ENCODE measurements around the gene RYK.

DNA sequence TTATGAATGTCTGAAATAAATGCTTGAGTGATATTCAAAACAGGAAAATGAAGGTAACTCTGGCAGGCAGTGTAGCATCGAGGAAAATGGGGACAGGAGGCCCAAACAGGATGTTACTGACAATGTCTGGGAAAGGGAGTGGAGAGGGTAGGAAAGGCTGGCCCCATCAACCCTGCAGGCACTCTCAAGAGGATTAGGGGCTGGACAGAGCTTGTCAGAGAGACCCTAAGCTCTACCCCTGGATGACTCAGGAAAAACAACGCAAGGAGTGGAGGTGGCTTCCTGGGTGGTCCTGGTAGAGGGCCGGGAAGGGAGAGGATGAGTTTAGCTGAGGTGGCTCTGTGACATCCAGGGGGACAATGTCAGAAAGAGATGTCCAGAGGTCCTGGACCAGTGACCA, 106.0 kb downstream of the RYK start:
- TF ChIP-seq CTCF (IDR thresholded peaks at IDR 0.05) (no peak), EZH2 (IDR thresholded peaks at IDR 0.05) (no peak)
